ENCODE results near the gene MTERF1. TPM values are rescaled to one million over a fixed set of nuclear protein-coding genes. Genes with fewer than 3 reads are reported as not detected.

The MTERF1 gene
- total RNA-seq, 1 donor from 2014 or later = 18.3 TPM

GRCh38 chr7:91835826-91836368, 44.6 kb downstream of the MTERF1 start:
- intact Hi-C loops (cut with micrococcal nuclease) = no loop called here

GRCh38 chr7:91835091-91835825, 45.2 kb downstream of the MTERF1 start:
- intact Hi-C loops (cut with micrococcal nuclease) = no loop called here

GRCh38 chr7:91832493-91833045, 47.9 kb downstream of the MTERF1 start:
- intact Hi-C loops (cut with micrococcal nuclease) = no loop called here

GRCh38 chr7:91827169-91827568, 53.3 kb downstream of the MTERF1 start:
- intact Hi-C loops (cut with micrococcal nuclease) = no loop called here

GRCh38 chr7:91826377-91826776, 54.1 kb downstream of the MTERF1 start:
- intact Hi-C loops (cut with micrococcal nuclease) = no loop called here

GRCh38 chr7:91824201-91824600, 56.3 kb downstream of the MTERF1 start:
- intact Hi-C loops (cut with micrococcal nuclease) = no loop called here

Other genes starting within 250 kb of the MTERF1 start
- gene AKAP9, start 60.2 kb upstream of the MTERF1 start, total RNA-seq = 41.6 and 46.8 TPM in 2 replicates